ENCODE results near the gene STAT4.

STAT4 gene

GRCh38 chr2:191070276-191070675, 80.5 kb downstream of the STAT4 start:
- Histone ChIP-seq H3K79me2 (ENCODE audit: low read length) (no peaks in the 10 kb centered on the region), H3K4me2 (ENCODE audit: low read depth, low read length) (no peak overlapping the region), H3K27ac (ENCODE audit: low read length) (no peak overlapping the region), H3K9me2 (replicated peaks; ENCODE audit: insufficient read depth, low read length) (no peaks in the 10 kb centered on the region), H3K9me3 (replicated peaks; ENCODE audit: insufficient read depth, low read length) (no peaks in the 10 kb centered on the region), H3K9ac (ENCODE audit: low read length) (no peak overlapping the region), H3K4me3 (ENCODE audit: low read length) (no peak overlapping the region), H2AFZ (ENCODE audit: low read length) (no peak overlapping the region), H3K4me1 (ENCODE audit: low read length) (peaks cover 11% of the 10 kb centered on the region; the same call in 1 of the 2 replicates), H3K36me3 (replicated peaks; ENCODE audit: insufficient read depth, low read length) (no peaks in the 10 kb centered on the region), H3F3A (ENCODE audit: insufficient read depth, low read length) (no peaks in the 10 kb centered on the region), H3K27me3 (replicated peaks; ENCODE audit: insufficient read depth, low read length) (no peaks in the 10 kb centered on the region), H4K20me1 (ENCODE audit: insufficient read depth, low read length) (no peaks in the 10 kb centered on the region)
- TF ChIP-seq EZH2 (optimal IDR thresholded peaks at IDR 0.05; ENCODE audit: low read depth, low read length) = no peak
- no peak for TF ChIP-seq EZH2phosphoT487 (IDR thresholded peaks at IDR 0.05; ENCODE audit: low read length)
- no peak for TF ChIP-seq CTCF (IDR thresholded peaks at IDR 0.05; ENCODE audit: low read length)
- no peak for DNase-seq

GRCh38 chr2:191069606-191070005, 81.2 kb downstream of the STAT4 start:
- Histone ChIP-seq H3K9me2 (replicated peaks; ENCODE audit: insufficient read depth, low read length) (no peaks in the 10 kb centered on the region), H3K9me3 (replicated peaks; ENCODE audit: insufficient read depth, low read length) (no peaks in the 10 kb centered on the region), H3F3A (ENCODE audit: insufficient read depth, low read length) (no peaks in the 10 kb centered on the region), H3K4me1 (ENCODE audit: low read length) (peaks cover 11% of the 10 kb centered on the region; the same call in 1 of the 2 replicates), H3K27ac (ENCODE audit: low read length) (no peak overlapping the region), H3K79me2 (ENCODE audit: low read length) (no peaks in the 10 kb centered on the region), H4K20me1 (ENCODE audit: insufficient read depth, low read length) (no peaks in the 10 kb centered on the region), H2AFZ (ENCODE audit: low read length) (no peak overlapping the region), H3K36me3 (replicated peaks; ENCODE audit: insufficient read depth, low read length) (no peaks in the 10 kb centered on the region), H3K9ac (ENCODE audit: low read length) (no peak overlapping the region), H3K4me2 (ENCODE audit: low read depth, low read length) (no peak overlapping the region), H3K4me3 (ENCODE audit: low read length) (no peak overlapping the region), H3K27me3 (replicated peaks; ENCODE audit: insufficient read depth, low read length) (no peaks in the 10 kb centered on the region)
- TF ChIP-seq EZH2 (optimal IDR thresholded peaks at IDR 0.05; ENCODE audit: low read depth, low read length) (no peak), EZH2phosphoT487 (IDR thresholded peaks at IDR 0.05; ENCODE audit: low read length) (no peak), CTCF (IDR thresholded peaks at IDR 0.05; ENCODE audit: low read length) (no peak)
- DNase-seq = no peak

- H3K4me3 ChIP-seq (ENCODE audit: low read length) = no peak overlapping the region
- H3K79me2 ChIP-seq (ENCODE audit: low read length) = no peaks in the 10 kb centered on the region
- TF ChIP-seq EZH2phosphoT487 (IDR thresholded peaks at IDR 0.05; ENCODE audit: low read length) (no peak), CTCF (IDR thresholded peaks at IDR 0.05; ENCODE audit: low read length) (no peak), EZH2 (optimal IDR thresholded peaks at IDR 0.05; ENCODE audit: low read depth, low read length) (no peak)
- peaks cover 11% of the 10 kb centered on the region; the same call in 1 of the 2 replicates for H3K4me1 ChIP-seq (ENCODE audit: low read length)
- H3F3A ChIP-seq (ENCODE audit: insufficient read depth, low read length) = no peaks in the 10 kb centered on the region
- no peaks in the 10 kb centered on the region for H3K36me3 ChIP-seq (replicated peaks; ENCODE audit: insufficient read depth, low read length)
- H3K27me3 ChIP-seq (replicated peaks; ENCODE audit: insufficient read depth, low read length) = no peaks in the 10 kb centered on the region
- no peak overlapping the region for H2AFZ ChIP-seq (ENCODE audit: low read length)
- H3K27ac ChIP-seq (ENCODE audit: low read length) = no peak overlapping the region
- H3K9ac ChIP-seq (ENCODE audit: low read length) = no peak overlapping the region
- DNase-seq = no peak
- no peaks in the 10 kb centered on the region for H4K20me1 ChIP-seq (ENCODE audit: insufficient read depth, low read length)
- H3K9me2 ChIP-seq (replicated peaks; ENCODE audit: insufficient read depth, low read length) = no peaks in the 10 kb centered on the region
- no peak overlapping the region for H3K4me2 ChIP-seq (ENCODE audit: low read depth, low read length)
- H3K9me3 ChIP-seq (replicated peaks; ENCODE audit: insufficient read depth, low read length) = no peaks in the 10 kb centered on the region
Observed at GRCh38 chr2:191066919-191067233, 83.9 kb downstream of the STAT4 start.

All from MM.1S (cell line).